Measurements from ENCODE around the gene RASA2. TPM values are rescaled to one million over a fixed set of nuclear protein-coding genes. Genes with fewer than 3 reads are reported as not detected.

The RASA2 gene
- total and polyA plus RNA-seq, 9 of the 15 experiments (the other 6 are each of a cell fraction or from before 2014, with no cell fraction given), result 2.0 to 12.8 (median 9.5) TPM

GRCh38 chr3:141484701-141485287 is 2.0 kb upstream of the RASA2 start:
- ATAC-seq, result no peak
- CTCF ChIA-PET (ENCODE audit: low intra/inter-chr PET ratio), result no interaction called here
- POLR2A ChIA-PET, result interaction anchor here (1.1 to 1.4 kb wide), 2 partner anchors 14 to 22 kb away, joined by 3 to 4 read pairs; no protein-coding TSS in a partner anchor
- no peak overlapping the region for H3K4me3 ChIP-seq
- H3K4me2 ChIP-seq (ENCODE audit: insufficient read depth, low read length), result no peak overlapping the region
- no peaks in the 10 kb centered on the region for H3K27me3 ChIP-seq (ENCODE audit: control insufficient read depth in 2 of 2, insufficient read depth in 2 of 2, low read length in 2 of 2)
- FAIRE-seq, result peak; percentile 32
- no peaks in the 10 kb centered on the region; the same call in 1 of the 2 replicates for H4K20me1 ChIP-seq (replicated peaks; ENCODE audit: control insufficient read depth, insufficient read depth, low read length)
- no peaks in the 10 kb centered on the region for H3K9me1 ChIP-seq (ENCODE audit: control insufficient read depth, insufficient read depth, low read length)
- intact Hi-C loops (cut with micrococcal nuclease) (no loop called here), in situ Hi-C loops (cut with MboI) (no loop called here)
- no peak for DNase-seq (ENCODE audit: extremely low read depth in 1 of 4, low spot score in 3 of 4)
- H3K9ac ChIP-seq (ENCODE audit: insufficient read depth in 1 of 2, low read depth in 2 of 2, low read length in 2 of 2), result no peak overlapping the region
- WGBS (ENCODE audit: insufficient coverage, low coverage, missing lambda C conversion rate), result 89% methylated on average over 7 of the region's 8 CpGs
- no TSS peak for BruUV-seq (replicated peaks)
- H3K79me2 ChIP-seq (ENCODE audit: control insufficient read depth, insufficient read depth, low read length), result peaks cover 25% of the 10 kb centered on the region
- peaks cover 4% of the 10 kb centered on the region; the same call in 1 of the 3 replicates for H3K36me3 ChIP-seq (ENCODE audit: control insufficient read depth, insufficient read depth, low read length)
- H3K27ac ChIP-seq (ENCODE audit: extremely low read depth, low read depth, low read length), result no peak overlapping the region
- H3K9me3 ChIP-seq (replicated peaks; ENCODE audit: control insufficient read depth, insufficient read depth, low read depth, low read length), result no peaks in the 10 kb centered on the region
- no peak overlapping the region for H2AFZ ChIP-seq (ENCODE audit: low read depth, low read length)
- peaks cover 12 to 26% of the 10 kb centered on the region in 2 experiments; a peak in 4 of 5 replicates for H3K4me1 ChIP-seq (replicated peaks in 1 of 2; ENCODE audit: control insufficient read depth in 2 of 2, insufficient read depth in 2 of 2, low read length in 2 of 2)
- TF ChIP-seq, protein P1, sequence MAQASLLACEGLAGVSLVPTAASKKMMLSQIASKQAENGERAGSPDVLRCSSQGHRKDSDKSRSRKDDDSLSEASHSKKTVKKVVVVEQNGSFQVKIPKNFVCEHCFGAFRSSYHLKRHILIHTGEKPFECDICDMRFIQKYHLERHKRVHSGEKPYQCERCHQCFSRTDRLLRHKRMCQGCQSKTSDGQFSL (CRISPR knock-in tag; IDR thresholded peaks at IDR 0.05), result no peak
- TF ChIP-seq, protein P1 (tag; IDR thresholded peaks at IDR 0.05), result no peak
- TF ChIP-seq ZNF280A (IDR thresholded peaks at IDR 0.05; ENCODE audit: low read depth, partially characterized antibody) (no peak), HOXB6 (CRISPR knock-in tag; IDR thresholded peaks at IDR 0.05; ENCODE audit: borderline replicate concordance) (no peak), PHF8 (IDR thresholded peaks at IDR 0.05; ENCODE audit: borderline replicate concordance, low read length) (no peak), ZC3H4 (CRISPR knock-in tag; IDR thresholded peaks at IDR 0.05; ENCODE audit: borderline replicate concordance) (no peak), OTX1 (CRISPR knock-in tag; IDR thresholded peaks at IDR 0.05) (no peak), ZNF589 (CRISPR knock-in tag; IDR thresholded peaks at IDR 0.05; ENCODE audit: low read depth) (no peak), NRF1 (conservative IDR thresholded peaks at IDR 0.05 in 1 of 2, IDR thresholded peaks at IDR 0.05 in 1 of 2) (no peak)
- TF ChIP-seq, protein P2, sequence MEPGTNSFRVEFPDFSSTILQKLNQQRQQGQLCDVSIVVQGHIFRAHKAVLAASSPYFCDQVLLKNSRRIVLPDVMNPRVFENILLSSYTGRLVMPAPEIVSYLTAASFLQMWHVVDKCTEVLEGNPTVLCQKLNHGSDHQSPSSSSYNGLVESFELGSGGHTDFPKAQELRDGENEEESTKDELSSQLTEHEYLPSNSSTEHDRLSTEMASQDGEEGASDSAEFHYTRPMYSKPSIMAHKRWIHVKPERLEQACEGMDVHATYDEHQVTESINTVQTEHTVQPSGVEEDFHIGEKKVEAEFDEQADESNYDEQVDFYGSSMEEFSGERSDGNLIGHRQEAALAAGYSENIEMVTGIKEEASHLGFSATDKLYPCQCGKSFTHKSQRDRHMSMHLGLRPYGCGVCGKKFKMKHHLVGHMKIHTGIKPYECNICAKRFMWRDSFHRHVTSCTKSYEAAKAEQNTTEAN (CRISPR knock-in tag; IDR thresholded peaks at IDR 0.05), result no peak

All from K562 (cell line).